Measurements from ENCODE around the gene SLC25A22.

SLC25A22 gene

DNA sequence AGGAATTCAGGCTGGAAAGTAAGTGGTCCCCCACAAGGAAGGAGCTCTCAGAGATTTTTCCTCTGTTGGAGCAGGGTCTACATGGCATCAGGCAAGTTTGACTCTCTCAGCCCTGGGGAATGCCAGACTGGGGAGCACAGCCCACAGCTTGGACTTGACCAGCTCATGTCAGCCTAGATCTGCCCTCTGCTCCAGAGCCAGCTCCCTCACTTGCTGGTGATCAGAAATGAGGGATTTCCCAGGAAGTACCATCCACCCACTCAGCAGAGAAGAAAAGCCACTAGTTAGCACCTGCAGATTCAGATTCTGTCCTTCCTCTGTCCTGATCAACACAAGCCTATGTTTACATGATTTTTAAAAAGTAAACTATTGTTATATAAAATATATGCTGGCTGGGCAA is 37.8 kb downstream of the SLC25A22 start:
- FAIRE-seq = no peak
- no peak for DNase-seq (ENCODE audit: low spot score)

DNA sequence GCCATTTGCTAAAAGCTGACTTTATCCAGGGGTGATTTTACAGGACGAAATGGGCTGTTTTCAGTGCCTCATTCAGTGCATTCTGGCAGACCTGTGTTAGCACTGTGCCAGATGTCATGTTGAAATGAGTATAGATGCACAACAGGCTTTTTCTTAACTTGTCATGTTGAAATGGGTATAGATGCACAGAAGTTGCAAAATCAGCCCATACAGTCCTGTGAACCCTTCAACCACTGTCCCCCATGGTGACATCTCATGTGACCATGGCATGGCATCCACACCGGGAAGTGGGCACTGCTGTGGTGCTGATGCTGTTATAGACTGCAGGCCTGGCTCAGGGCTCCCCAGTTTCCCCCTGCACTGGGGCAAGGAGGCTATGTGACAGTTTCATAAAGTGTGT is 48.4 kb downstream of the SLC25A22 start:
- no peak for FAIRE-seq
- DNase-seq (ENCODE audit: low spot score) = no peak

- FAIRE-seq (no peak), DNase-seq (ENCODE audit: low spot score) (no peak)
These were observed 50.1 kb downstream of the SLC25A22 start for GRCh38 chr11:748007-748359.

GRCh38 chr11:747158-748006 is 50.7 kb downstream of the SLC25A22 start, which contains the start of gene TALDO1:
Gene TALDO1 (plus strand): TSS chr11:747464. CDS start chr11:747482, 18 bp downstream.
- FAIRE-seq (no peak), DNase-seq (ENCODE audit: low spot score) (peak; percentile 72)

GRCh38 chr11:746289-747157 is 51.6 kb downstream of the SLC25A22 start:
- DNase-seq (ENCODE audit: low spot score) (peak; percentile 46), FAIRE-seq (no peak)

GRCh38 chr11:745428-745827 is 52.7 kb downstream of the SLC25A22 start:
- DNase-seq (ENCODE audit: low spot score) = no peak
- FAIRE-seq = no peak

DNA sequence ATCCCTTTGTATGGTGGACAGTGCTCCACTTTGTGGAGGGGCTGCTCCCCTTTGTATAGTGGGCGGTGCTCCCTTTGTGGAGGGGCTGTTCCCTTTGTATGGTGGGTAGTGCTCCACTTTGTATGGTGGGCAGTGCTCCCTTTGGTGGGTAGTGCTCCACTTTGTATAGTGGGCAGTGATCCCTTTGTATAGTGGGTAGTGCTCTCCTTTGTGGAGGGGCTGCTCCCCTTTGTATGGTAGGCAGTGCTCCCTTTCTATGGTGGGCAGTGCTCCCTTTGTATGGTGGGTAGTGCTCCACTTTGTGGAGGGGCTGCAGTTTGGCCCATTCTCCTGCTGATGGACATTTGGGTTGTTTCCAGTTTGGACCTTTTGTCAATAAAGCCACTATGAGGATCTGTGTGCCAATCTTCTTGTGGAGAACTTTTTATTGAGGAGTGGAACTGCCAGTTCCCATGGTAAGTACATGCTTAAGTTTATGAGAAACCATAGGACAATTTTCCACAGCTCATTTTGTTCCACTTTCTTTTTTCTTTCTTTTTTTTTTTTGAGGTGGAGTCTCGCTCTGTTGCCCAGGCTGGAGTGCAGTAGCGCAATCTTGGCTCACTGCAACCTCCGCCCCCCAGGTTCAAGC is 55.4 kb downstream of the SLC25A22 start:
- DNase-seq (ENCODE audit: low spot score) = no peak
- no peak for FAIRE-seq

GRCh38 chr11:742156-742546 is 55.9 kb downstream of the SLC25A22 start:
- no peak for DNase-seq (ENCODE audit: low spot score)
- no peak for FAIRE-seq

All from RCC 7860 (cell line).